CD4-positive, alpha-beta T cell (primary cell): ENCODE measurements around the gene DAO. TPM values are rescaled to one million over a fixed set of nuclear protein-coding genes. Genes with fewer than 3 reads are reported as not detected.

Source experiments
- ATAC-seq: fragments of 200-7000 bp; cut with Tn5 transposase; one replicate; pipeline ENCODE4 v1.10.0; 2022; ENCODE audit warnings: mild to moderate bottlenecking; ENCODE audit not compliant: poor library complexity
- CTCF ChIA-PET: fragments of 350-600 bp; sonication (Branson Sonifier 250); formaldehyde crosslinking; loops from one replicate; lab custom pipeline; 2021; ENCODE audit warnings: antibody characterized with exemption, inconsistent platforms; lab: Charles Lee
- POLR2A ChIA-PET: fragments of 350-600 bp; sonication (Branson Sonifier 250); formaldehyde crosslinking; loops from one replicate; lab custom pipeline; 2021; ENCODE audit warnings: antibody characterized with exemption, inconsistent platforms; lab: Charles Lee
- DNase-seq, 14 experiments: peaks; one replicate each; pipeline ENCODE4 v3.0.0-alpha.2; 2013 to 2020; ENCODE audit warnings: mixed read lengths in 2 of 14
- H3K27ac ChIP-seq, 2 donors: one replicate each; pipeline versions ENCODE4 v1.5.1 to v1.7.0; 2013; ENCODE audit warnings: low read length in 2 of 2, low read depth in 1 of 2, mild to moderate bottlenecking in 1 of 2
- H3K27me3 ChIP-seq, 2 experiments: 1 replicate in 1 of 2; 2 replicates in 1 of 2; pipeline versions ENCODE4 v1.6.1 to v1.7.0; 2013; ENCODE audit warnings: low read length in 2 of 2, control low read depth in 1 of 2, mild to moderate bottlenecking in 1 of 2, moderate library complexity in 1 of 2; ENCODE audit not compliant: insufficient read depth in 2 of 2, control insufficient read depth in 1 of 2
- H3K36me3 ChIP-seq: one replicate; pipeline ENCODE4 v1.6.1; 2013; ENCODE audit warnings: low read length, control low read depth; ENCODE audit not compliant: insufficient read depth
- H3K4me1 ChIP-seq: one replicate; pipeline ENCODE4 v1.6.1; 2013; ENCODE audit warnings: low read length, control low read depth; ENCODE audit not compliant: insufficient read depth
- H3K4me3 ChIP-seq: one replicate; pipeline ENCODE4 v1.5.1; 2013; ENCODE audit warnings: mild to moderate bottlenecking, low read length, moderate library complexity
- H3K9me3 ChIP-seq, 2 experiments: 1 replicate in 1 of 2; 2 replicates in 1 of 2; pipeline versions ENCODE4 v1.6.1 to v1.7.0; 2013; ENCODE audit warnings: low read length in 2 of 2, mild to moderate bottlenecking in 2 of 2, control low read depth in 1 of 2, moderate library complexity in 1 of 2; ENCODE audit not compliant: control insufficient read depth in 1 of 2, insufficient read depth in 1 of 2
- H3K27ac Mint-ChIP-seq: one replicate; pipeline ENCODE4 v1.8.0; 2020; ENCODE audit warnings: mixed read lengths
- H3K27me3 Mint-ChIP-seq: one replicate; pipeline ENCODE4 v1.8.0; 2021; ENCODE audit warnings: mixed read lengths
- H3K36me3 Mint-ChIP-seq: one replicate; pipeline ENCODE4 v1.8.0; 2021; ENCODE audit warnings: low read depth, mixed read lengths
- H3K4me1 Mint-ChIP-seq: one replicate; pipeline ENCODE4 v1.8.0; 2021; ENCODE audit warnings: low read depth, mixed read lengths
- H3K4me3 Mint-ChIP-seq: one replicate; pipeline ENCODE4 v1.8.0; 2020; ENCODE audit warnings: mild to moderate bottlenecking, mixed read lengths
- H3K9me3 Mint-ChIP-seq: one replicate; pipeline ENCODE4 v1.8.0; 2020; ENCODE audit warnings: mixed read lengths
- CTCF ChIP-seq: fragments of 200-600 bp; IDR thresholded peaks from one replicate; pipeline ENCODE4 v1.8.0; 2022; ENCODE audit warnings: antibody characterized with exemption, mild to moderate bottlenecking
- intact Hi-C, 2 experiments: fragments of 100-400 bp; cut with DNase I in 1 of 2; cut with micrococcal nuclease in 1 of 2; formaldehyde crosslinking; loops; one replicate each; pipeline versions ENCODE4 v1.15.1 to v1.9.0; 2023 to 2025; cut with DNase I, micrococcal nuclease
- total RNA-seq, 174 experiments: library from RNA in 2 of 174; stranded (reverse) in 2 of 174; gene quantifications; one replicate each; pipeline ENCODE4 v1.2.3 and lab custom pipeline; 2021 to 2026

DAO gene
- total RNA-seq, 2 experiments from 2014 or later: not detected

- TF ChIP-seq CTCF: no peak
- Histone ChIP-seq H3K9me3 (no peaks in the 10 kb centered on the region), H3K4me1 (peaks cover 32% of the 10 kb centered on the region), H3K36me3 (no peaks in the 10 kb centered on the region), H3K27ac (no peak overlapping the region), H3K27me3 (no peaks in the 10 kb centered on the region), H3K4me3 (no peak overlapping the region)
- ChIA-PET POLR2A (no interaction called here), CTCF (no interaction called here)
- no peaks in the 10 kb centered on the region for H3K9me3 Mint-ChIP-seq
- peaks cover 39% of the 10 kb centered on the region for H3K4me1 Mint-ChIP-seq
- no peak overlapping the region for H3K27ac Mint-ChIP-seq
- intact Hi-C loops: loop anchor here in 1 of 2 experiments (2.0 to 10.0 kb wide), 9 partner anchors 133 to 1885 kb away; partner anchors contain the start of genes FAM222A, FICD, IFT81 and KCTD10
- DNase-seq (no peak), ATAC-seq (no peak)
- H3K27me3 Mint-ChIP-seq: no peaks in the 10 kb centered on the region
- H3K4me3 Mint-ChIP-seq: no peak overlapping the region
- peaks cover 9% of the 10 kb centered on the region for H3K36me3 Mint-ChIP-seq
Measured at GRCh38 chr12:108859923-108860291, 20.0 kb upstream of the DAO start.

- DNase-seq: no peak
- ChIA-PET POLR2A (no interaction called here), CTCF (interaction anchor here (0.6 kb wide), 1 partner anchor 1310 kb away, joined by 3 read pairs; no protein-coding TSS in a partner anchor)
- H3K9me3 ChIP-seq: no peaks in the 10 kb centered on the region
- H3K36me3 ChIP-seq: no peaks in the 10 kb centered on the region
- H3K9me3 Mint-ChIP-seq: no peaks in the 10 kb centered on the region
- ATAC-seq: no peak
- no peaks in the 10 kb centered on the region for H3K27me3 ChIP-seq
- peak overlapping the region; percentile 71 for H3K27ac Mint-ChIP-seq
- H3K4me3 ChIP-seq: no peak overlapping the region
- H3K4me1 Mint-ChIP-seq: peaks cover 38% of the 10 kb centered on the region
- H3K36me3 Mint-ChIP-seq: peaks cover 9% of the 10 kb centered on the region
- no peaks in the 10 kb centered on the region for H3K27me3 Mint-ChIP-seq
- H3K4me1 ChIP-seq: peaks cover 31% of the 10 kb centered on the region
- peak overlapping the region; percentile 67 for H3K4me3 Mint-ChIP-seq
- no peak for TF ChIP-seq CTCF
- H3K27ac ChIP-seq: no peak overlapping the region
- intact Hi-C loops: loop anchor here in 1 of 2 experiments (10.0 kb wide), 1 partner anchor 1884 kb away; the partner anchor contains the start of gene PPP1CC
Measured at GRCh38 chr12:108860443-108860842, 19.4 kb upstream of the DAO start.

- peak in 3 of 14 experiments; percentile 43 to 65 (median 54) for DNase-seq
- H3K27ac Mint-ChIP-seq: no peak overlapping the region
Measured at GRCh38 chr12:108861878-108862587, 17.9 kb upstream of the DAO start.

More at GRCh38 chr12:108861878-108862587, 17.9 kb upstream of the DAO start:
- ATAC-seq: no peak
- H3K36me3 ChIP-seq: no peaks in the 10 kb centered on the region
- Mint-ChIP-seq H3K36me3 (peaks cover 1% of the 10 kb centered on the region), H3K27me3 (no peaks in the 10 kb centered on the region), H3K4me3 (no peak overlapping the region), H3K9me3 (no peaks in the 10 kb centered on the region), H3K4me1 (peaks cover 22% of the 10 kb centered on the region)
- no peak for TF ChIP-seq CTCF
- no peak overlapping the region for H3K27ac ChIP-seq
- H3K4me3 ChIP-seq: no peak overlapping the region
- POLR2A ChIA-PET: no interaction called here
- H3K9me3 ChIP-seq: no peaks in the 10 kb centered on the region
- H3K4me1 ChIP-seq: peaks cover 16% of the 10 kb centered on the region
- CTCF ChIA-PET: no interaction called here
- H3K27me3 ChIP-seq: no peaks in the 10 kb centered on the region
- intact Hi-C loops: loop anchor here in 1 of 2 experiments (10.0 kb wide), 1 partner anchor 1883 kb away; the partner anchor contains the start of gene PPP1CC
